HG03060 (cell line): ENCODE data around the gene ARHGEF4.
"Not testable (repeated sequence)": the region's sequence is repeated elsewhere in the genome, so short reads cannot be mapped to it uniquely, and the experiment has no call there.

Source experiments
- ATAC-seq: cut with Tn5 transposase; IDR thresholded peaks from one replicate; pipeline ENCODE4 v1.9.1; 2021; ENCODE audit warnings: low read depth, moderate number of reproducible peaks; ENCODE audit not compliant: unreplicated experiment

Gene ARHGEF4

GRCh38 chr2:131064589-131065512, 228.1 kb downstream of the ARHGEF4 start:
- ATAC-seq, result no peak

GRCh38 chr2:131067465-131068125, 230.9 kb downstream of the ARHGEF4 start:
- no peak for ATAC-seq

- ATAC-seq, result not testable (repeated sequence)
Observed at GRCh38 chr2:131068172-131068571, 231.5 kb downstream of the ARHGEF4 start.

- ATAC-seq, result not testable (repeated sequence)
Observed at GRCh38 chr2:131075578-131075977, 238.9 kb downstream of the ARHGEF4 start.

GRCh38 chr2:131076707-131077106, 240.0 kb downstream of the ARHGEF4 start:
- ATAC-seq, result no peak

- ATAC-seq, result no peak
Observed at GRCh38 chr2:131077182-131077846, 240.6 kb downstream of the ARHGEF4 start.

- no peak for ATAC-seq
Observed at GRCh38 chr2:131077966-131078365, 241.3 kb downstream of the ARHGEF4 start.

- ATAC-seq, result not testable (repeated sequence)
Observed at GRCh38 chr2:131079931-131080330, 243.2 kb downstream of the ARHGEF4 start.

GRCh38 chr2:131081190-131081589, 244.5 kb downstream of the ARHGEF4 start:
- no peak for ATAC-seq

- ATAC-seq, result no peak
Observed at GRCh38 chr2:131085646-131086045, 248.9 kb downstream of the ARHGEF4 start.

GRCh38 chr2:131092458-131093005, 255.8 kb downstream of the ARHGEF4 start:
- ATAC-seq, result no peak

GRCh38 chr2:131093006-131093695, 256.4 kb downstream of the ARHGEF4 start, which contains the start of gene FAM168B:
Gene FAM168B, minus strand, starts transcription at chr2:131093460. Its CDS starts 10,814 bp downstream, at chr2:131082646.
- ATAC-seq, result peak; percentile 49

GRCh38 chr2:131093696-131094462, 257.2 kb downstream of the ARHGEF4 start:
- ATAC-seq, result peak; percentile 53

- ATAC-seq, result no peak
Observed at GRCh38 chr2:131094463-131095281, 258.0 kb downstream of the ARHGEF4 start.
